Measurements from ENCODE around the gene SHC3.

Gene SHC3

GRCh38 chr9:89037891-89038290, 140.7 kb downstream of the SHC3 start:
- H3K27me3 ChIP-seq (ENCODE audit: control insufficient read depth in 1 of 2, insufficient read depth in 2 of 2, low read length in 2 of 2) = no peaks in the 10 kb centered on the region
- H3K9ac ChIP-seq (ENCODE audit: low read depth in 1 of 2, low read length in 2 of 2) = no peak overlapping the region

GRCh38 chr9:89037346-89037745, 141.3 kb downstream of the SHC3 start:
- H3K9ac ChIP-seq (ENCODE audit: low read depth in 1 of 2, low read length in 2 of 2) = no peak overlapping the region
- no peak overlapping the region for H3K27ac ChIP-seq (ENCODE audit: low read depth, low read length)
- H3K36me3 ChIP-seq (ENCODE audit: control insufficient read depth in 1 of 2, insufficient read depth in 2 of 2, low read length in 2 of 2) = no peaks in the 10 kb centered on the region
- no peaks in the 10 kb centered on the region for H3K27me3 ChIP-seq (ENCODE audit: control insufficient read depth in 1 of 2, insufficient read depth in 2 of 2, low read length in 2 of 2)
- H3K4me1 ChIP-seq (ENCODE audit: control insufficient read depth in 1 of 2, insufficient read depth in 2 of 2, low read length in 2 of 2) = peaks cover 0 to 7% of the 10 kb centered on the region in 2 donors
- H3K9me3 ChIP-seq (ENCODE audit: control insufficient read depth in 1 of 2, low read length in 2 of 2) = no peaks in the 10 kb centered on the region
- H3K4me3 ChIP-seq (ENCODE audit: low read depth in 1 of 2, low read length in 2 of 2) = no peak overlapping the region

More at GRCh38 chr9:89037891-89038290, 140.7 kb downstream of the SHC3 start:
- Histone ChIP-seq H3K36me3 (ENCODE audit: control insufficient read depth in 1 of 2, insufficient read depth in 2 of 2, low read length in 2 of 2) (no peaks in the 10 kb centered on the region), H3K9me3 (ENCODE audit: control insufficient read depth in 1 of 2, low read length in 2 of 2) (no peaks in the 10 kb centered on the region), H3K4me3 (ENCODE audit: low read depth in 1 of 2, low read length in 2 of 2) (no peak overlapping the region), H3K27ac (ENCODE audit: low read depth, low read length) (no peak overlapping the region), H3K4me1 (ENCODE audit: control insufficient read depth in 1 of 2, insufficient read depth in 2 of 2, low read length in 2 of 2) (peaks cover 0 to 7% of the 10 kb centered on the region in 2 donors)

GRCh38 chr9:89036891-89037290, 141.7 kb downstream of the SHC3 start:
- Histone ChIP-seq H3K9ac (ENCODE audit: low read depth in 1 of 2, low read length in 2 of 2) (no peak overlapping the region), H3K4me3 (ENCODE audit: low read depth in 1 of 2, low read length in 2 of 2) (no peak overlapping the region), H3K4me1 (ENCODE audit: control insufficient read depth in 1 of 2, insufficient read depth in 2 of 2, low read length in 2 of 2) (peaks cover 0 to 7% of the 10 kb centered on the region in 2 donors), H3K36me3 (ENCODE audit: control insufficient read depth in 1 of 2, insufficient read depth in 2 of 2, low read length in 2 of 2) (no peaks in the 10 kb centered on the region), H3K27ac (ENCODE audit: low read depth, low read length) (no peak overlapping the region), H3K9me3 (ENCODE audit: control insufficient read depth in 1 of 2, low read length in 2 of 2) (no peaks in the 10 kb centered on the region), H3K27me3 (ENCODE audit: control insufficient read depth in 1 of 2, insufficient read depth in 2 of 2, low read length in 2 of 2) (no peaks in the 10 kb centered on the region)

- Histone ChIP-seq H3K27me3 (ENCODE audit: control insufficient read depth in 1 of 2, insufficient read depth in 2 of 2, low read length in 2 of 2) (no peaks in the 10 kb centered on the region), H3K4me1 (ENCODE audit: control insufficient read depth in 1 of 2, insufficient read depth in 2 of 2, low read length in 2 of 2) (peaks cover 0 to 7% of the 10 kb centered on the region in 2 donors), H3K9me3 (ENCODE audit: control insufficient read depth in 1 of 2, low read length in 2 of 2) (no peaks in the 10 kb centered on the region), H3K4me3 (ENCODE audit: low read depth in 1 of 2, low read length in 2 of 2) (no peak overlapping the region), H3K36me3 (ENCODE audit: control insufficient read depth in 1 of 2, insufficient read depth in 2 of 2, low read length in 2 of 2) (no peaks in the 10 kb centered on the region), H3K27ac (ENCODE audit: low read depth, low read length) (no peak overlapping the region), H3K9ac (ENCODE audit: low read depth in 1 of 2, low read length in 2 of 2) (no peak overlapping the region)
Measured at GRCh38 chr9:89036383-89036782, 142.2 kb downstream of the SHC3 start.

GRCh38 chr9:89032661-89033060, 146.0 kb downstream of the SHC3 start:
- H3K9ac ChIP-seq (ENCODE audit: low read depth in 1 of 2, low read length in 2 of 2) = no peak overlapping the region
- H3K4me1 ChIP-seq (ENCODE audit: control insufficient read depth in 1 of 2, insufficient read depth in 2 of 2, low read length in 2 of 2) = peaks cover 0 to 3% of the 10 kb centered on the region in 2 donors
- H3K4me3 ChIP-seq (ENCODE audit: low read depth in 1 of 2, low read length in 2 of 2) = no peak overlapping the region
- no peaks in the 10 kb centered on the region for H3K36me3 ChIP-seq (ENCODE audit: control insufficient read depth in 1 of 2, insufficient read depth in 2 of 2, low read length in 2 of 2)
- no peak overlapping the region for H3K27ac ChIP-seq (ENCODE audit: low read depth, low read length)
- no peaks in the 10 kb centered on the region for H3K27me3 ChIP-seq (ENCODE audit: control insufficient read depth in 1 of 2, insufficient read depth in 2 of 2, low read length in 2 of 2)
- peaks cover 5 to 6% of the 10 kb centered on the region in 2 donors for H3K9me3 ChIP-seq (ENCODE audit: control insufficient read depth in 1 of 2, low read length in 2 of 2)

GRCh38 chr9:89032173-89032572, 146.4 kb downstream of the SHC3 start:
- Histone ChIP-seq H3K36me3 (ENCODE audit: control insufficient read depth in 1 of 2, insufficient read depth in 2 of 2, low read length in 2 of 2) (no peaks in the 10 kb centered on the region), H3K9me3 (ENCODE audit: control insufficient read depth in 1 of 2, low read length in 2 of 2) (peaks cover 5 to 6% of the 10 kb centered on the region in 2 donors), H3K4me3 (ENCODE audit: low read depth in 1 of 2, low read length in 2 of 2) (no peak overlapping the region)

GRCh38 chr9:89029788-89030187, 148.8 kb downstream of the SHC3 start:
- H3K36me3 ChIP-seq (ENCODE audit: control insufficient read depth in 1 of 2, insufficient read depth in 2 of 2, low read length in 2 of 2) = no peaks in the 10 kb centered on the region
- no peaks in the 10 kb centered on the region for H3K27me3 ChIP-seq (ENCODE audit: control insufficient read depth in 1 of 2, insufficient read depth in 2 of 2, low read length in 2 of 2)
- H3K9ac ChIP-seq (ENCODE audit: low read depth in 1 of 2, low read length in 2 of 2) = no peak overlapping the region
- no peak overlapping the region for H3K4me3 ChIP-seq (ENCODE audit: low read depth in 1 of 2, low read length in 2 of 2)
- H3K27ac ChIP-seq (ENCODE audit: low read depth, low read length) = no peak overlapping the region
- H3K9me3 ChIP-seq (ENCODE audit: control insufficient read depth in 1 of 2, low read length in 2 of 2) = peaks cover 5 to 6% of the 10 kb centered on the region in 2 donors
- no peaks in the 10 kb centered on the region for H3K4me1 ChIP-seq (ENCODE audit: control insufficient read depth in 1 of 2, insufficient read depth in 2 of 2, low read length in 2 of 2)

More at GRCh38 chr9:89032173-89032572, 146.4 kb downstream of the SHC3 start:
- H3K27ac ChIP-seq (ENCODE audit: low read depth, low read length) = no peak overlapping the region
- H3K27me3 ChIP-seq (ENCODE audit: control insufficient read depth in 1 of 2, insufficient read depth in 2 of 2, low read length in 2 of 2) = no peaks in the 10 kb centered on the region
- no peak overlapping the region for H3K9ac ChIP-seq (ENCODE audit: low read depth in 1 of 2, low read length in 2 of 2)
- H3K4me1 ChIP-seq (ENCODE audit: control insufficient read depth in 1 of 2, insufficient read depth in 2 of 2, low read length in 2 of 2) = no peaks in the 10 kb centered on the region

GRCh38 chr9:89026876-89027275, 151.7 kb downstream of the SHC3 start:
- Histone ChIP-seq H3K36me3 (ENCODE audit: control insufficient read depth in 1 of 2, insufficient read depth in 2 of 2, low read length in 2 of 2) (no peaks in the 10 kb centered on the region), H3K9ac (ENCODE audit: low read depth in 1 of 2, low read length in 2 of 2) (no peak overlapping the region), H3K4me3 (ENCODE audit: low read depth in 1 of 2, low read length in 2 of 2) (no peak overlapping the region), H3K9me3 (ENCODE audit: control insufficient read depth in 1 of 2, low read length in 2 of 2) (peaks cover 5 to 6% of the 10 kb centered on the region in 2 donors), H3K4me1 (ENCODE audit: control insufficient read depth in 1 of 2, insufficient read depth in 2 of 2, low read length in 2 of 2) (peaks cover 0 to 4% of the 10 kb centered on the region in 2 donors), H3K27ac (ENCODE audit: low read depth, low read length) (no peak overlapping the region), H3K27me3 (ENCODE audit: control insufficient read depth in 1 of 2, insufficient read depth in 2 of 2, low read length in 2 of 2) (no peaks in the 10 kb centered on the region)

GRCh38 chr9:89025553-89025952, 153.1 kb downstream of the SHC3 start:
- no peak overlapping the region for H3K9ac ChIP-seq (ENCODE audit: low read depth in 1 of 2, low read length in 2 of 2)
- no peak overlapping the region for H3K4me3 ChIP-seq (ENCODE audit: low read depth in 1 of 2, low read length in 2 of 2)
- H3K4me1 ChIP-seq (ENCODE audit: control insufficient read depth in 1 of 2, insufficient read depth in 2 of 2, low read length in 2 of 2) = peaks cover 0 to 6% of the 10 kb centered on the region in 2 donors
- H3K36me3 ChIP-seq (ENCODE audit: control insufficient read depth in 1 of 2, insufficient read depth in 2 of 2, low read length in 2 of 2) = no peaks in the 10 kb centered on the region
- no peaks in the 10 kb centered on the region for H3K27me3 ChIP-seq (ENCODE audit: control insufficient read depth in 1 of 2, insufficient read depth in 2 of 2, low read length in 2 of 2)
- H3K27ac ChIP-seq (ENCODE audit: low read depth, low read length) = no peak overlapping the region
- H3K9me3 ChIP-seq (ENCODE audit: control insufficient read depth in 1 of 2, low read length in 2 of 2) = peaks cover 5 to 6% of the 10 kb centered on the region in 2 donors

GRCh38 chr9:89024727-89025126, 153.9 kb downstream of the SHC3 start:
- peaks cover 0 to 5% of the 10 kb centered on the region in 2 donors for H3K9me3 ChIP-seq (ENCODE audit: control insufficient read depth in 1 of 2, low read length in 2 of 2)
- no peaks in the 10 kb centered on the region for H3K27me3 ChIP-seq (ENCODE audit: control insufficient read depth in 1 of 2, insufficient read depth in 2 of 2, low read length in 2 of 2)
- no peak overlapping the region for H3K27ac ChIP-seq (ENCODE audit: low read depth, low read length)
- H3K9ac ChIP-seq (ENCODE audit: low read depth in 1 of 2, low read length in 2 of 2) = no peak overlapping the region
- no peak overlapping the region for H3K4me3 ChIP-seq (ENCODE audit: low read depth in 1 of 2, low read length in 2 of 2)
- H3K4me1 ChIP-seq (ENCODE audit: control insufficient read depth in 1 of 2, insufficient read depth in 2 of 2, low read length in 2 of 2) = peaks cover 0 to 6% of the 10 kb centered on the region in 2 donors
- no peaks in the 10 kb centered on the region for H3K36me3 ChIP-seq (ENCODE audit: control insufficient read depth in 1 of 2, insufficient read depth in 2 of 2, low read length in 2 of 2)

- Histone ChIP-seq H3K4me3 (ENCODE audit: low read depth in 1 of 2, low read length in 2 of 2) (no peak overlapping the region), H3K36me3 (ENCODE audit: control insufficient read depth in 1 of 2, insufficient read depth in 2 of 2, low read length in 2 of 2) (no peaks in the 10 kb centered on the region), H3K9me3 (ENCODE audit: control insufficient read depth in 1 of 2, low read length in 2 of 2) (no peaks in the 10 kb centered on the region), H3K27ac (ENCODE audit: low read depth, low read length) (no peak overlapping the region), H3K4me1 (ENCODE audit: control insufficient read depth in 1 of 2, insufficient read depth in 2 of 2, low read length in 2 of 2) (peaks cover 0 to 6% of the 10 kb centered on the region in 2 donors), H3K27me3 (ENCODE audit: control insufficient read depth in 1 of 2, insufficient read depth in 2 of 2, low read length in 2 of 2) (no peaks in the 10 kb centered on the region), H3K9ac (ENCODE audit: low read depth in 1 of 2, low read length in 2 of 2) (no peak overlapping the region)
Measured at GRCh38 chr9:89023740-89024139, 154.9 kb downstream of the SHC3 start.

Measured in duodenal mucosa (tissue), 2 donors.